NCI-H1436 (cell line): ENCODE results near the gene PTBP3.
"Not testable (repeated sequence)": the region's sequence is repeated elsewhere in the genome, so short reads cannot be mapped to it uniquely, and the experiment has no call there.

Source experiments
- DNase-seq: peaks from one replicate; lab custom pipeline; 2025; lab: John Stamatoyannopoulos, UW

Gene PTBP3

GRCh38 chr9:112322701-112323377 lies 10.6 kb downstream of the PTBP3 start:
- DNase-seq, result no peak

GRCh38 chr9:112316258-112316943 lies 17.0 kb downstream of the PTBP3 start:
- no peak for DNase-seq

- no peak for DNase-seq
Observed at GRCh38 chr9:112315331-112316257, 17.8 kb downstream of the PTBP3 start.

- no peak for DNase-seq
Observed at GRCh38 chr9:112312139-112312538, 21.3 kb downstream of the PTBP3 start.

- DNase-seq, result no peak
Observed at GRCh38 chr9:112311497-112311896, 21.9 kb downstream of the PTBP3 start.

GRCh38 chr9:112310826-112311225 lies 22.6 kb downstream of the PTBP3 start:
- no peak for DNase-seq

GRCh38 chr9:112308588-112308987 lies 24.8 kb downstream of the PTBP3 start:
- peak; percentile 81 for DNase-seq

GRCh38 chr9:112301420-112301819 lies 32.0 kb downstream of the PTBP3 start:
- DNase-seq, result no peak

GRCh38 chr9:112299514-112299913 lies 33.9 kb downstream of the PTBP3 start:
- no peak for DNase-seq

GRCh38 chr9:112296929-112297328 lies 36.5 kb downstream of the PTBP3 start:
- no peak for DNase-seq

GRCh38 chr9:112295174-112295573 lies 38.2 kb downstream of the PTBP3 start:
- DNase-seq, result no peak

GRCh38 chr9:112288029-112288428 lies 45.4 kb downstream of the PTBP3 start:
- no peak for DNase-seq

- DNase-seq, result no peak
Observed at GRCh38 chr9:112286926-112287325, 46.5 kb downstream of the PTBP3 start.

- DNase-seq, result no peak
Observed at GRCh38 chr9:112285056-112285455, 48.4 kb downstream of the PTBP3 start.

GRCh38 chr9:112283582-112284253 lies 49.7 kb downstream of the PTBP3 start:
- DNase-seq, result no peak

- not testable (repeated sequence) for DNase-seq
Observed at GRCh38 chr9:112282841-112283240, 50.6 kb downstream of the PTBP3 start.

- DNase-seq, result no peak
Observed at GRCh38 chr9:112280904-112281303, 52.5 kb downstream of the PTBP3 start.

GRCh38 chr9:112279501-112279900 lies 53.9 kb downstream of the PTBP3 start:
- no peak for DNase-seq

- no peak for DNase-seq
Observed at GRCh38 chr9:112278152-112278551, 55.3 kb downstream of the PTBP3 start.

- DNase-seq, result no peak
Observed at GRCh38 chr9:112274600-112274999, 58.8 kb downstream of the PTBP3 start.

GRCh38 chr9:112273876-112274275 lies 59.5 kb downstream of the PTBP3 start:
- no peak for DNase-seq

GRCh38 chr9:112271466-112272098 lies 61.8 kb downstream of the PTBP3 start:
- peak; percentile 18 for DNase-seq
